GM18858 (cell line): ENCODE results near the gene SKAP1.
"Not testable (repeated sequence)": the region's sequence is repeated elsewhere in the genome, so short reads cannot be mapped to it uniquely, and the experiment has no call there.

Experiments
- ATAC-seq: cut with Tn5 transposase; IDR thresholded peaks from one replicate; pipeline ENCODE4 v1.9.1; 2021; ENCODE audit not compliant: unreplicated experiment

Gene SKAP1

GRCh38 chr17:48449335-48449734, 19.3 kb upstream of the SKAP1 start:
- not testable (repeated sequence) for ATAC-seq

DNA sequence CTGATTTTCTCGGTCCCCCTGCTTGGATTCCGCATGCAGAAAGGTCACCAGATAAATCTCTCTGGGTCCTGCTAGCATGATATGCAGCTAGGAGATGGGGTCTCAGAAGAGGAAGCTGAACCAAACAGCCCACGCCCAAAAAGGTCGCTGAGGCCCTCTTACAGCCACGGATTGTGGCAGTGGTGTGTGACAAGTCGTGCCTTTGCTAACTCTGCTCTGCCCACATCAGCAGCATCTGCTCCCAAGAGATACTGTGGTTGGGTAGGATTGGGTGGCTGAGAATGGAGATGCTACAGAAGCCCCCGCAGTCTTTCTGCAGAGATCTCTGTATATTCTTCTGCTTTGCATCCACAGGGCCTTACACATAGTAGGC, 15.2 kb upstream of the SKAP1 start:
- no peak for ATAC-seq

DNA sequence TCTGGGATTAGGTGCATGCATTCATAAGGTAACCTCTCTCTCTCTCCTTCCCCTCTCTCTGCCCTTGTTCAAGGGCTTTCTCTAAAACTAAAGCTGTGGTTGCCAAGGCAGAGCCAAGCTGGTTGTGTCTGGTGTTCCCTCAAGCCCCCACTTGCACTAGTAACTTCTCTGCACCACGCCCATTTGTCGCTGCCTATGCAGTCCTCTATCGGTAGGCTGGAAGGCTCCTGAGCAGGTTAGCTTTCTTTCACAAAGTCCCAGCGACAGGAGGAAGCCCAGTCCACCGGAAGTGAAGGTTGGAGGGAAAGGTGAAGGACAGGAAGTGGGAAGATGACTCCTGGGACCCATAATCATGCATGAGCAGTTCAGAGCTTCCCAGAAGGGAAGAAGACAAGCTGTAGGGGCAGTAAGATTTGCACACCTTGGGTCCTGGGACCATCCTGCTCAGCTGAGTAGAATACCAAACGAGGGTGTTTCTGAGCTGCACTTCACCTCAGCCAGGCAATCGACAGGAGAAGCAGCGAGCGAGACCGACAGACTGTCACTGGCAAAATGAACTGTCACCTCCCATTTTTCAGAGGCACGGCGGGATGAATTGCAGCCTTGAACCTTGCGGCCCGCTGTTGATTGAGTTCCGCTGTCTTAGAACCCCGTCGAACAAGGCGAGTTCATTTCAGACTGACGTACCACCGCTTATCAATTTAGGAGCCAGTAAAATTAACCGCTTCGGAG, 14.7 kb upstream of the SKAP1 start:
- no peak for ATAC-seq

GRCh38 chr17:48443712-48444111, 13.7 kb upstream of the SKAP1 start:
- no peak for ATAC-seq

GRCh38 chr17:48442819-48443218, 12.8 kb upstream of the SKAP1 start:
- no peak for ATAC-seq

- no peak for ATAC-seq
These were observed 11.8 kb upstream of the SKAP1 start for GRCh38 chr17:48441862-48442261.

GRCh38 chr17:48441231-48441711, 11.3 kb upstream of the SKAP1 start:
- peak; percentile 41 for ATAC-seq

DNA sequence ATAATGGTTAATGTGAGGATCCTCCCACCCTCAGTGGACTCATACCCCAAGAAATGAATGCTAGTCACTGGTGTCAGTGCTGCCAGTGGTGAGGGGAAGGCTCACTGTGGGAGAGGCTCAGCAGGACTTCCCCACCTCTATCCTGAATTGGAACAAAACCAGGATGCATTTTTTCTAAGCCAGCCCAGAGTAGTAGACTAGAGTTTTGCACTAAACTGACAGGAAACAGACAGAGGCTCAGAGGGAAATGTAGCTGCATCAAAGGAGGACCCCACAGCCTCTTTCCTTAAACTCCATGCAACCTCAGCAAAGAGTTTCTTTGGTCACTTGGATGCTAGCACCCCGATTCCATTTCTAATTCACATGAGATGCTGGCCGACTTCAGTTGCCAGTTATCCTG, 10.7 kb upstream of the SKAP1 start:
- no peak for ATAC-seq

GRCh38 chr17:48439875-48440505, 10.0 kb upstream of the SKAP1 start:
- ATAC-seq = no peak

GRCh38 chr17:48439110-48439850, 9.3 kb upstream of the SKAP1 start:
- ATAC-seq = no peak

- ATAC-seq = no peak
These were observed 8.6 kb upstream of the SKAP1 start for GRCh38 chr17:48438516-48439061.

GRCh38 chr17:48433896-48434295, 3.9 kb upstream of the SKAP1 start:
- no peak for ATAC-seq

DNA sequence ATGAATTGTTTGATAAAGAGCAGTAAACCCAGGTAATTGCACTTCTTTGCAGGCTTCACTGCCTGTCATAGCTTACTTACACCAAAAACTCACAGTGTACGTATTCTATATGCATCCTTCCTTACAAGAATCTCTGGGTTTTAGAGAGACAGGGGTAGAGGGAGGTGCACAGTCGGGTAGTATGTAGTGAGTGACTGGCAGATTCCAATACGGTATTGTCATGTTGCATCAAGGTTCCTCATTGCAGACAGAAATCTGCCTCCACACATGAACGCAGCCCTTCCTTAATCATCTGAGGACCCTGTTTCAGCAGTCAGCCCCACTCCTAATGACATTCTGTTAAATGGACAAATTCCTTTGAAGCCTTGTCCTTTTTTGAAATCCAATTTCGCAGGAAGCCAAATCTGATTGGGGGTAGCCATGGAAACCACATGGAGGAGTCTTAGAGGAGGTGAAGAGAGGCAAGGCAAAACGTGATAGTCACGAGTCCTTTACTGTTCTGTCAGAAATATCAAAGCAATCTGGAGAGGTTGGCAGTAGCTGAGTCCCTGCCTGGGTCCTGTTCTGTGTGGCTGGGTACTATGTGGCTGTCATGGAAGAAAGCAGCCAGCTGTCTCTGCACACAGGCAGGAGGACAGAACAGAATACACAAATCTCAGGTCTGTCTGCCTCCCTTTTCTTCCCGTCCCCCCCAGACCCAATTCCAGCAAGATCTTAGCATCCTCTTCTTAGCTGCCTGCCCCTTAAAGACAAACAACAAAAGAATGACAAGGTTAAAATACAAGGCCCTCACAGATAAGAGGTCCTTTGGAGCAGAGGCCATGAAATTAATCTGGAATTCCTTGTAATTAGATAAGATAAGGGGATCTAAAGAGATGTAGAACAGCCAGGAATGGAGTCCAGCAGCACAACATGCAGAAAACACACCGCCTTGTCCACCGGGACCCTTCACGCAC, 3.1 kb upstream of the SKAP1 start:
- no peak for ATAC-seq

DNA sequence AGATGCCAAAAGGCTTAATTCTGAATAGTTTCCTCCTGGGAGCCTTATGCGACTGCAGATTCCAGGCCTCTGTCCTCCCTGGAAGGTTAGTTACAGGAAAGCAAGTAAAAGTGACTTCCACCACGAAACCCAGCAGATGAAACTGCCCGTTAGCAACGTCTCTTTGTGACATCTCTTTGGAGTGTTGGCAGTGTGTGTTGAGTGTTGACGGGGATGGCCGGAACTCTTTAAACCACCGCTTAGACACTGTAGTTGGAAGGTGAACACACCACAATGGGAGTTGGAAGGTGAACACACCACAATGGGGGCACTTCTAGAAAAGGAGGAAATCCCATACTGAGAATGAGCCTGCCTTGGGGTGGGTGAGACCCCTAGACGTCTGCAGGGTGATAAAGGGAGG, 858 bp downstream of the SKAP1 start:
- no peak for ATAC-seq

- ATAC-seq = no peak
These were observed 2.4 kb downstream of the SKAP1 start for GRCh38 chr17:48427598-48427997.

GRCh38 chr17:48426761-48427500, 3.1 kb downstream of the SKAP1 start:
- no peak for ATAC-seq

DNA sequence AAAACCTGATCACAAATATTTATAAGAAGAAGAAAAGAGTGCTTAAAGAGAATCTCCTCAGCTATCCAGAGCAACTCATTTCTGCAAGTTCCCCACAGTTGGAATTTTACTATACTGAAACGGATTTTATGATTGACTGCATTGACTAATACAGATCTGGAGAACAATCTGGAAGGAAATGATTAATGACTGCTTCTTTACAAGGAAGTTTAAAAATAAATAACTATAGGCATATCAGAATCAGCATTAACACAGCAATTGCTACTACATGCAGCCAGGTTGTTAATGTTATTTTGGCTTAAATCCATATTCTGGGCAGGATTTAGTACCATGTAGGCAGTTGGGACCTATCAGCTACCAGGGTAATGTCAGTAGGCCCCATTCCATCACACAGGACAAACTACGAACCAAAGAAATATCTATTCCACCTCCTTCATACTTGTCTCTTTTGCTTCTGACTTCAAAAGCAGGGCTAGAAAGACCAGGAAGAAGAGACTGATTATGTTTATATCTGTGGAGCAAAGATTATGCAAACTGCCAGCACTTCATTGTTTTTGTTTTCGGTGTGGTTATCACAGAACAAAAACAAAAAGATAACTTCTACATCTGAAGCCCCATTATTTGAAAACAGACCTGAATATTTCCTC, 3.9 kb downstream of the SKAP1 start:
- no peak for ATAC-seq

DNA sequence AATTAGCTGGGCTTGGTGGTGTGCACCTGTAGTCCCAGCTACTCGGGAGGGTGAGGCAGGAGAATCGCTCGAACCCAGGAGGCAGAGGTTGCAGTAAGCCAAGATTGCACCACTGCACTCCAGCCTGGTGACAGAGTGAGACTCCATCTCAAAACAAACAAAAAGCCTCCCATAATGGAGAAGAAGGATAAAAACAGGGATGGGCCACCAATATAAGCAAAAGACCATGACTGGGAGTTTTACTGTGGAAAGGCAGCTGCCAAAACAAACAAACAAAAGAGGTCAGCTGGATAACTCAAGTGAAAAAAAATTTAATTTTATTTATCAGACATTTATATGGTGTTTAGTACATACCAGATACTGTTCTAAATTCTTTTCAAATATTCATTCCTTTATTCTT, 8.0 kb downstream of the SKAP1 start:
- ATAC-seq = not testable (repeated sequence)

DNA sequence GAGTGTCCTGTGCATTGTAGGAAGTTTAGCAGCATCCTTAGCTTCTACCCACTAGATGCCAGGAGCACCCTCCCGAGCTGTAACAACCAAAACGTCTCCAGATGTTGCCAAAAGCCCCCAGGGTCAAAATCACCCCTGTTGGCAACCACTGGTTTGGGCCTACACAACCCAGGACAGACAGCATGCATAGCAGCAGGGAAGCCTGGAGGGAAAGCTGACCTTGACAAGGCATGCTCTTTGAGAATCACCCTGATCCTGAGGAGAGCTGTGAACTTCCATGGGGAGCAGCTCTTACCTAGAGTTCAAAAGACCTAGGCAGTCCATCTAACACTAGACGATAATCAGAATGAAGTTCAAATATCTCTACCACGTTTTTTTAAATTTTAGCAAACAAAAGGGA, 9.2 kb downstream of the SKAP1 start:
- ATAC-seq = no peak
